ENCODE data around the gene DCUN1D1. TPM values are rescaled to one million over a fixed set of nuclear protein-coding genes. Genes with fewer than 3 reads are reported as not detected.

DCUN1D1 gene
- total and polyA plus RNA-seq, 2 of the 8 experiments (the other 6 are each of a cell fraction or from before 2014, with no cell fraction given): 6.8 to 70.3 TPM

GRCh38 chr3:182919866-182920357, 60.4 kb downstream of the DCUN1D1 start:
- Histone ChIP-seq H3K14ac (ENCODE audit: insufficient read length) (no peak overlapping the region), H2BK120ac (replicated peaks; ENCODE audit: low read depth, low read length) (no peak overlapping the region), H2AFZ (ENCODE audit: low read length) (no peak overlapping the region), H3K23ac (ENCODE audit: insufficient read length) (no peak overlapping the region), H3K4me1 (replicated peaks in 1 of 4; ENCODE audit: control insufficient read depth in 3 of 4, insufficient read depth in 4 of 4, low read length in 3 of 4) (peaks cover 0 to 6% (median 3%) of the 10 kb centered on the region in 4 experiments; a peak in 5 of 7 replicates), H3K79me1 (ENCODE audit: low read depth, low read length) (no peaks in the 10 kb centered on the region), H3K9ac (replicated peaks in 1 of 4; ENCODE audit: extremely low read depth in 1 of 4, low read depth in 3 of 4, low read length in 3 of 4) (no peak overlapping the region), H3K4me3 (ENCODE audit: extremely low read depth in 1 of 4, insufficient read depth in 2 of 4, low read depth in 3 of 4, low read length in 4 of 4) (no peak overlapping the region), H3K36me3 (ENCODE audit: control insufficient read depth in 2 of 4, insufficient read depth in 4 of 4, low read length in 3 of 4) (no peaks in the 10 kb centered on the region), H4K5ac (ENCODE audit: insufficient read length, low read depth, low read length) (no peak overlapping the region), H3K18ac (ENCODE audit: extremely low read depth, low read length) (no peak overlapping the region), H2AK5ac (ENCODE audit: low read depth, low read length) (no peak overlapping the region), H3K56ac (replicated peaks; ENCODE audit: insufficient read length, low read depth, low read length) (no peak overlapping the region), H3K27me3 (replicated peaks in 1 of 4; ENCODE audit: control insufficient read depth in 3 of 4, extremely low read depth in 1 of 4, insufficient read depth in 3 of 4, low read length in 3 of 4) (no peaks in the 10 kb centered on the region), H3K4ac (replicated peaks; ENCODE audit: insufficient read length, low read depth, low read length) (no peak overlapping the region), H3K9me3 (ENCODE audit: insufficient read depth in 2 of 2, low read depth in 1 of 2, low read length in 1 of 2) (no peaks in the 10 kb centered on the region), H4K8ac (ENCODE audit: extremely low read depth, insufficient read depth, low read length) (no peak overlapping the region), H2BK15ac (ENCODE audit: low read length) (no peak overlapping the region), H3K79me2 (ENCODE audit: control insufficient read depth in 1 of 2, insufficient read depth in 2 of 2, low read length in 2 of 2) (no peaks in the 10 kb centered on the region), H4K91ac (replicated peaks; ENCODE audit: insufficient read length, low read length) (no peak overlapping the region), H3K27ac (ENCODE audit: low read depth, low read length) (no peak overlapping the region), H2BK12ac (ENCODE audit: low read depth, low read length) (no peak overlapping the region), H4K20me1 (replicated peaks in 1 of 2; ENCODE audit: control insufficient read depth in 1 of 2, insufficient read depth in 2 of 2, low read length in 2 of 2) (no peaks in the 10 kb centered on the region), H3K23me2 (ENCODE audit: low read depth, low read length) (no peaks in the 10 kb centered on the region), H3K4me2 (ENCODE audit: insufficient read depth in 1 of 2, low read depth in 2 of 2, low read length in 2 of 2) (no peak overlapping the region), H2BK20ac (ENCODE audit: low read length) (no peak overlapping the region), H2BK5ac (ENCODE audit: low read depth, low read length) (no peak overlapping the region)
- POLR2A ChIA-PET (ENCODE audit: partially characterized antibody): no interaction called here
- no peak for FAIRE-seq
- DNase-seq (ENCODE audit: low read depth in 1 of 2, low spot score in 2 of 2): no peak
- 82% methylated on average over 5 of the region's 5 CpGs; no CpG with 5 or more reads in 1 of the 2 experiments for WGBS, 2 experiments (ENCODE audit: extremely low coverage in 1 of 2, insufficient coverage in 1 of 2, insufficient read length in 1 of 2, insufficient replicate concordance in 2 of 2, low coverage in 1 of 2, low lambda C conversion rate in 2 of 2, missing lambda C conversion rate in 1 of 2)
- CTCF ChIA-PET (ENCODE audit: partially characterized antibody): interaction anchor here (1.6 to 2.0 kb wide), 2 partner anchors 10 to 209 kb away, joined by 5 to 13 read pairs; no protein-coding TSS in a partner anchor
- TF ChIP-seq CHD1 (IDR thresholded peaks at IDR 0.05; ENCODE audit: low read depth, low read length) (no peak), POLR2A (IDR thresholded peaks at IDR 0.05; ENCODE audit: control extremely low read depth in 1 of 2, low read depth in 2 of 2, low read length in 2 of 2) (no peak), SP4 (IDR thresholded peaks at IDR 0.05; ENCODE audit: low read length) (no peak), TAF7 (optimal IDR thresholded peaks at IDR 0.05; ENCODE audit: borderline replicate concordance, low read depth, low read length) (no peak), NANOG (IDR thresholded peaks at IDR 0.05; ENCODE audit: insufficient read depth, low read depth, low read length, poor library complexity, severe bottlenecking) (no peak), RAD21 (IDR thresholded peaks at IDR 0.05 in 1 of 2, conservative IDR thresholded peaks at IDR 0.05 in 1 of 2; ENCODE audit: low read depth in 2 of 2, low read length in 2 of 2) (no peak), CTBP2 (IDR thresholded peaks at IDR 0.05; ENCODE audit: borderline replicate concordance, insufficient read depth, insufficient read length, low read length) (no peak), EZH2 (IDR thresholded peaks at IDR 0.05; ENCODE audit: low read depth, low read length, severe bottlenecking) (no peak), SIX5 (IDR thresholded peaks at IDR 0.05; ENCODE audit: low read depth, low read length) (no peak), SRF (IDR thresholded peaks at IDR 0.05; ENCODE audit: low read depth, low read length) (no peak), BCL11A (IDR thresholded peaks at IDR 0.05; ENCODE audit: low read depth in 2 of 2, low read length in 2 of 2) (no peak), JUN (IDR thresholded peaks at IDR 0.05; ENCODE audit: low read depth, low read length) (no peak), HDAC6 (IDR thresholded peaks at IDR 0.05; ENCODE audit: low read depth, low read length) (no peak)
- TF ChIP-seq, protein P1, sequence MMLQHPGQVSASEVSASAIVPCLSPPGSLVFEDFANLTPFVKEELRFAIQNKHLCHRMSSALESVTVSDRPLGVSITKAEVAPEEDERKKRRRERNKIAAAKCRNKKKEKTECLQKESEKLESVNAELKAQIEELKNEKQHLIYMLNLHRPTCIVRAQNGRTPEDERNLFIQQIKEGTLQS (IDR thresholded peaks at IDR 0.05; ENCODE audit: insufficient read depth, low read depth, low read length): no peak
